HepG2 (cell line): Measurements from ENCODE around the gene SLC29A3. TPM values are rescaled to one million over a fixed set of nuclear protein-coding genes. Genes with fewer than 3 reads are reported as not detected.

Experiments used
- ATF2 ChIP-seq: sonication (generic); formaldehyde crosslinking; IDR thresholded peaks from 2 replicates; pipeline ENCODE4 v1.4.0; 2020; ENCODE audit warnings: missing genetic modification reagents
- ATM ChIP-seq: fragments of 450-650 bp; IDR thresholded peaks from 2 replicates; pipeline ENCODE4 v1.7.1; 2017; ENCODE audit warnings: mild to moderate bottlenecking, borderline replicate concordance
- ATRX ChIP-seq: sonication (generic); formaldehyde crosslinking; IDR thresholded peaks from 2 replicates; pipeline ENCODE4 v1.4.0; 2020; ENCODE audit warnings: missing genetic modification reagents, borderline replicate concordance
- ELF3 ChIP-seq: IDR thresholded peaks from 2 replicates; pipeline ENCODE4 v1.6.1; 2016; ENCODE audit warnings: missing genetic modification reagents, missing compliant biosample characterization
- IKZF5 ChIP-seq: IDR thresholded peaks from 2 replicates; pipeline ENCODE4 v1.6.1; 2018; ENCODE audit warnings: missing genetic modification reagents, mild to moderate bottlenecking, missing compliant biosample characterization
- JUND ChIP-seq: sonication (generic); formaldehyde crosslinking; IDR thresholded peaks from 2 replicates; pipeline ENCODE4 v1.8.0; 2022; ENCODE audit warnings: mild to moderate bottlenecking, missing genetic modification reagents
- MTA3 ChIP-seq: sonication (generic); formaldehyde crosslinking; IDR thresholded peaks from 2 replicates; pipeline ENCODE4 v1.4.0; 2020; ENCODE audit warnings: missing genetic modification reagents
- MXD4 ChIP-seq: IDR thresholded peaks from 2 replicates; pipeline ENCODE4 v1.6.1; 2016; ENCODE audit warnings: mild to moderate bottlenecking, missing biosample characterization, missing genetic modification reagents
- NFE2L2 ChIP-seq: fragments of 150-350 bp; IDR thresholded peaks from 2 replicates; pipeline ENCODE4 v1.6.1; 2014; ENCODE audit warnings: low read length
- NFRKB ChIP-seq: fragments of 450-650 bp; IDR thresholded peaks from 2 replicates; pipeline ENCODE4 v1.6.1; 2017
- NR3C1 ChIP-seq: sonication (generic); formaldehyde crosslinking; IDR thresholded peaks from 2 replicates; pipeline ENCODE4 v1.4.0; 2020; ENCODE audit warnings: missing genetic modification reagents
- PAXIP1 ChIP-seq: sonication (generic); formaldehyde crosslinking; conservative IDR thresholded peaks from 2 replicates; pipeline ENCODE4 v1.4.0; 2020; ENCODE audit warnings: mild to moderate bottlenecking, missing genetic modification reagents, moderate library complexity
- PPARG ChIP-seq: conservative IDR thresholded peaks from 2 replicates; pipeline ENCODE4 v1.6.1; 2016; ENCODE audit warnings: missing biosample characterization, missing genetic modification reagents
- SMARCC2 ChIP-seq: fragments of 450-650 bp; IDR thresholded peaks from 2 replicates; pipeline ENCODE4 v1.6.1; 2017; ENCODE audit warnings: antibody characterized with exemption, mild to moderate bottlenecking
- SOX5 ChIP-seq: IDR thresholded peaks from 2 replicates; pipeline ENCODE4 v1.6.1; 2016; ENCODE audit warnings: borderline replicate concordance
- SRSF9 ChIP-seq: fragments of 200-400 bp; formaldehyde crosslinking; IDR thresholded peaks from 2 replicates; pipeline ENCODE4 v1.6.1; 2018; ENCODE audit warnings: borderline replicate concordance, mild to moderate bottlenecking, low read depth, low read length; ENCODE audit not compliant: insufficient read depth, poor library complexity, severe bottlenecking
- SRY ChIP-seq: sonication (generic); formaldehyde crosslinking; IDR thresholded peaks from 2 replicates; pipeline ENCODE4 v1.8.0; 2022; ENCODE audit warnings: mild to moderate bottlenecking, missing genetic modification reagents
- ZFP62 ChIP-seq: sonication (generic); formaldehyde crosslinking; IDR thresholded peaks from 2 replicates; pipeline ENCODE4 v1.4.0; 2020; ENCODE audit warnings: missing genetic modification reagents
- ZNF143 ChIP-seq: sonication (generic); formaldehyde crosslinking; IDR thresholded peaks from 2 replicates; pipeline ENCODE4 v1.4.0; 2020; ENCODE audit warnings: missing genetic modification reagents
- ZNF235 ChIP-seq: sonication (generic); formaldehyde crosslinking; IDR thresholded peaks from 2 replicates; pipeline ENCODE4 v1.8.1; 2023; ENCODE audit warnings: mild to moderate bottlenecking, missing genetic modification reagents, borderline replicate concordance
- ZNF251 ChIP-seq: sonication (generic); formaldehyde crosslinking; IDR thresholded peaks from 2 replicates; pipeline ENCODE4 v1.9.0; 2021; ENCODE audit warnings: mild to moderate bottlenecking, missing genetic modification reagents
- ZNF431 ChIP-seq: sonication (generic); formaldehyde crosslinking; IDR thresholded peaks from 2 replicates; pipeline ENCODE4 v1.9.0; 2022; ENCODE audit warnings: missing genetic modification reagents, low read depth, mild to moderate bottlenecking, borderline replicate concordance
- ZNF83 ChIP-seq: sonication (generic); formaldehyde crosslinking; IDR thresholded peaks from 2 replicates; pipeline ENCODE4 v1.4.0; 2020; ENCODE audit warnings: missing genetic modification reagents, mild to moderate bottlenecking, borderline replicate concordance
- ZNF879 ChIP-seq: sonication (generic); formaldehyde crosslinking; IDR thresholded peaks from 2 replicates; pipeline ENCODE4 v1.8.1; 2023; ENCODE audit warnings: missing genetic modification reagents
- polyA plus RNA-seq, 8 experiments: library from polyadenylated mRNA; depleted of rRNA in 3 of 8; stranded (reverse) in 7 of 8; unstranded in 1 of 8; fragments of >200 nt; fragmentation: Illumina TruSeq in 4 of 8; extraction: Trizol in 4 of 8; gene quantifications; 2 replicates each; pipeline versions ENCODE4 v1.2.1 to v1.2.3, GENCODE V29; 2011 to 2016; ENCODE audit warnings: low read depth in 4 of 8, missing spikeins in 1 of 8, mixed read lengths in 1 of 8; ENCODE audit not compliant: insufficient read depth in 1 of 8
- total RNA-seq, 5 experiments: library from RNA; depleted of rRNA; stranded (reverse); fragments of >200 nt; fragmentation: Illumina TruSeq; extraction: Trizol; gene quantifications; 2 replicates each; pipeline ENCODE4 v1.2.3, GENCODE V29; 2016; ENCODE audit warnings: low read depth in 1 of 5

The SLC29A3 gene
- total and polyA plus RNA-seq, 2 of the 13 experiments (the other 11 are each of a cell fraction or from before 2014, with no cell fraction given), result 8.6 to 11.8 TPM

- TF ChIP-seq ATRX, result no peak
- no peak for TF ChIP-seq ZFP62 (CRISPR knock-in tag)
- peak; percentile 16; the same call in 1 of the 2 replicates for TF ChIP-seq PPARG (CRISPR knock-in tag)
- TF ChIP-seq NFE2L2, result no peak
- no peak for TF ChIP-seq ZNF879
- no peak for TF ChIP-seq ZNF431 (CRISPR knock-in tag)
- TF ChIP-seq ELF3 (CRISPR knock-in tag), result peak; percentile 43
- TF ChIP-seq IKZF5, result peak; percentile 20; the same call in 1 of the 2 replicates
- TF ChIP-seq ZNF235 (CRISPR knock-in tag), result peak; percentile 84; the same call in 1 of the 2 replicates
- 0 out of 2 replicates have a peak, but pooled peaks have one; percentile 9 for TF ChIP-seq SOX5 (CRISPR knock-in tag)
- TF ChIP-seq ZNF251 (CRISPR knock-in tag), result no peak
- no peak for TF ChIP-seq SRSF9
- peak; percentile 64 for TF ChIP-seq ZNF143 (CRISPR knock-in tag)
- no peak for TF ChIP-seq MTA3 (CRISPR knock-in tag)
- no peak for TF ChIP-seq ATF2 (CRISPR knock-in tag)
- no peak for TF ChIP-seq NR3C1 (CRISPR knock-in tag)
- TF ChIP-seq MXD4 (CRISPR knock-in tag), result peak; percentile 78
- TF ChIP-seq PAXIP1, result peak; percentile 18; the same call in 1 of the 2 replicates
- no peak for TF ChIP-seq JUND (CRISPR knock-in tag)
- no peak for TF ChIP-seq SRY (CRISPR knock-in tag)
- TF ChIP-seq SMARCC2, result no peak
- no peak for TF ChIP-seq NFRKB
- TF ChIP-seq ZNF83, result no peak
- no peak for TF ChIP-seq ATM
Measured at GRCh38 chr10:71319042-71319799, at the start of gene SLC29A3 (continued).
